ENCODE data around the gene KIF21B.

Gene KIF21B

DNA sequence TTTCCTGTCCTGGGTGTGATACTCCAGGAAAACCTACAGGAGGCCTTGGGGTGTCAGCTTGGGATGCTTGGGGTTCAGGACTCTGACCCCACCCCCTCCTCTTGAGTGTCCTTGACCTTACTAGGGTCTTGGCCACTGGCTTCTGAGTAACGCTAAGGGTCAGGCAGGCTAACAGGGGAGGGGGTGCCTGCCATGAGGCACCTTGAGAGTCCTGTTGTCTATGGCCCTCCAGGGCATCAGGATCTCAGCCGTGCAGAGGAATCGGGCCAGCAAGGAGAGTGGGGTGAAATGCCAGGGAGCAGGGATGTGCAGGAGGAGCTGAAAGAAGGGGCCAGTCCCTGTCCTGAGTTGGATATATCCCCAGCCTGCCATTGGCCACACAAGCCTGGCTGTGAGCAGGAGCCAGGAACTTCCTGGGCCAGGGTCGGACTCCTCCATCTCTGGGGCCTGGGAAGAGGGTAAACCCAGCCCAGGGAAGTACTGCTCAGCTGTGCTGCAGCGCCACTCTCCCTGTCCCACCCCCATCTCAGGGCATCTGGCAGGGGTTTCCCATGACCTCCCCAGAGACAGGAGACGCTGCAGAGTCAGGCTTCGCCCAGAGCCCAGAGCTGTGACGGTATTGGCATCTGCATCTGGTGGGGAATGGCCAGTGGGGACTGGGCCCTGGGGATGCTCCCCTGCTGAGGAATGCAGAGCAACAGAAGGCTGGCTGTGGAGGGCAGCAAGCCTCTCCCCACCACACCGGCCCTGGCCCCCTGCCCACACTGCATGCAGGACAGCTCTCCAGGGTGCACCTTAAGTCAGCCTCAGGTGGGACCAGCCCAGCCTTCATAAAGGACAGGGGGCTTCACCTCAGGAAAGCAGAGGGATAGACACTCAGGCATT, 6.3 kb downstream of the KIF21B start:
- H3K4me1 ChIP-seq (ENCODE audit: control insufficient read depth in 1 of 2, insufficient read depth in 2 of 2, low read length in 2 of 2): peaks cover 5 to 21% of the 10 kb centered on the region in 2 donors
- H3K27me3 ChIP-seq (ENCODE audit: low read depth, low read length): no peaks in the 10 kb centered on the region

DNA sequence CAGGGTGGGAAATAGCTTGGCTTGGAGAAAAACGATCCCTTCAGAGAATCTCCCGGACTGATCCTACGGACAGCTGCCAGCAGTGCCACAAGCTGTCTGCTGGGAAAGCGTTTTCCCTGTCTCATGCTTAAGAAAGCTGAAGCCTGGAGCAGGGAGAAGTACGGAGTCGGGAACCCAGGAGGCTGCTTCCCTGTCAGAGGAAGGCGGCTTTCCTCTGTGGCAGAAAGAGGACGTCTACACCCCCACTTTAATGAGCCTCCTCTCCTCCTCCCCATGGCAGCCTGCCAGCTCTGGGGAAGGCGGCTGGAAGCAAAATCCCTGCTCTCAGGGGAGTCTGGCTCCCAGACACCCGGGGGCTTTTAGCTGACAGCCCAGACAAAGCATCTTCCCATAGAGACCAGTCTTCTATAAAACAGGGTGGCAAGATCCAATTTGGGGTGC, 7.3 kb downstream of the KIF21B start:
- Histone ChIP-seq H3K36me3 (ENCODE audit: control insufficient read depth in 1 of 2, insufficient read depth in 2 of 2, low read length in 2 of 2) (no peaks in the 10 kb centered on the region), H3K4me1 (ENCODE audit: control insufficient read depth in 1 of 2, insufficient read depth in 2 of 2, low read length in 2 of 2) (peaks cover 5 to 17% of the 10 kb centered on the region in 2 donors), H3K27me3 (ENCODE audit: low read depth, low read length) (no peaks in the 10 kb centered on the region), H3K4me3 (ENCODE audit: low read depth in 1 of 2, low read length in 2 of 2) (no peak overlapping the region), H3K27ac (ENCODE audit: low read length) (no peak overlapping the region), H3K9me3 (ENCODE audit: control insufficient read depth in 1 of 2, low read length in 2 of 2) (no peaks in the 10 kb centered on the region)

More for the DNA sequence above, 6.3 kb downstream of the KIF21B start:
- no peak overlapping the region for H3K27ac ChIP-seq (ENCODE audit: low read length)
- H3K4me3 ChIP-seq (ENCODE audit: low read depth in 1 of 2, low read length in 2 of 2): no peak overlapping the region
- no peaks in the 10 kb centered on the region for H3K36me3 ChIP-seq (ENCODE audit: control insufficient read depth in 1 of 2, insufficient read depth in 2 of 2, low read length in 2 of 2)
- H3K9me3 ChIP-seq (ENCODE audit: control insufficient read depth in 1 of 2, low read length in 2 of 2): no peaks in the 10 kb centered on the region

DNA sequence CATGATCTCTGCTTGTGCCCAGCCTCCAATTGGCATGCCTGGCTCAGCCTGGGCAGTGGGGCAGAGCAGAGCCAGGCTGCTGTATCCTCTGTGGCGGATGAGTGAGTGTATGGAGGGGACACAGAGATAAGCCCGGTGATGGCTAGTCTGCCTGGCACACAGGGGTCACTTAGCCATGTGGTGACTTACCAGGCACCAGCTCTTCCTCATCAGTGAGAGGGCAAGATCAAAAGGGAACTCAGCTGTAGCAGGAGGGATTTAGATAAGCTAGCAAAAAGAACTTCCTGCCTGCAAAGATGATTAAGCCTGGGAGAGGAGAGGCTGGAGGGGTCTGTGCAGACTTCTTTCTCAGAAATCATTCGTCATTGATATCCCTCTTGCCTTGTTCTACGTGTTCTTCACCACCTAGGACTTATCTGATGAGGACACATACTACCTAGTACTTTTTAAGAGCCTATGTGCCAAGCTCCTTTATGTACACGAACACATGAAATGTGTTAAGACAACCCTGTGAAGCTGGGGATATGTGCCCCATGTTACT, 7.9 kb downstream of the KIF21B start:
- no peaks in the 10 kb centered on the region for H3K36me3 ChIP-seq (ENCODE audit: control insufficient read depth in 1 of 2, insufficient read depth in 2 of 2, low read length in 2 of 2)
- H3K4me3 ChIP-seq (ENCODE audit: low read depth in 1 of 2, low read length in 2 of 2): no peak overlapping the region
- no peaks in the 10 kb centered on the region for H3K9me3 ChIP-seq (ENCODE audit: control insufficient read depth in 1 of 2, low read length in 2 of 2)
- no peak overlapping the region for H3K27ac ChIP-seq (ENCODE audit: low read length)
- no peaks in the 10 kb centered on the region for H3K27me3 ChIP-seq (ENCODE audit: low read depth, low read length)
- H3K4me1 ChIP-seq (ENCODE audit: control insufficient read depth in 1 of 2, insufficient read depth in 2 of 2, low read length in 2 of 2): peaks cover 5 to 17% of the 10 kb centered on the region in 2 donors

DNA sequence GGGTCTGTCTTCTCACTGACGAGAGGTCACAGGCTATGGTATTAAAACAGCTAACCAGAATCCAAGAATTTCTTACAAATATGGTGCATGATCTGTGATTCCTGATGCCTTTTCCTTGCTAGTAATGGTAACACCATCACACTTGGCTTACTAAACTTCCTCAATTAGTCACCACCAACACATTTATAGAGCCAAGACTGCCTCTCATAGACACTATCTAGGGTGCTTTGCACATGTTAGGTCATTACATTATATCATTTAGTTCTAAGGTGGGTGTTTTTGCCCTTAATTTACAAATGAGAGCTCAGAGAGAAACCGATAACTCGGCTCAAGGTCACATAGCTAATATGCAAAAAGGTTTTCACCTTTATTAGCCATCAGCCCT, 8.7 kb downstream of the KIF21B start:
- no peak overlapping the region for H3K27ac ChIP-seq (ENCODE audit: low read length)
- H3K9me3 ChIP-seq (ENCODE audit: control insufficient read depth in 1 of 2, low read length in 2 of 2): no peaks in the 10 kb centered on the region
- no peaks in the 10 kb centered on the region for H3K27me3 ChIP-seq (ENCODE audit: low read depth, low read length)
- H3K36me3 ChIP-seq (ENCODE audit: control insufficient read depth in 1 of 2, insufficient read depth in 2 of 2, low read length in 2 of 2): no peaks in the 10 kb centered on the region
- H3K4me3 ChIP-seq (ENCODE audit: low read depth in 1 of 2, low read length in 2 of 2): no peak overlapping the region
- peaks cover 0 to 17% of the 10 kb centered on the region in 2 donors for H3K4me1 ChIP-seq (ENCODE audit: control insufficient read depth in 1 of 2, insufficient read depth in 2 of 2, low read length in 2 of 2)

DNA sequence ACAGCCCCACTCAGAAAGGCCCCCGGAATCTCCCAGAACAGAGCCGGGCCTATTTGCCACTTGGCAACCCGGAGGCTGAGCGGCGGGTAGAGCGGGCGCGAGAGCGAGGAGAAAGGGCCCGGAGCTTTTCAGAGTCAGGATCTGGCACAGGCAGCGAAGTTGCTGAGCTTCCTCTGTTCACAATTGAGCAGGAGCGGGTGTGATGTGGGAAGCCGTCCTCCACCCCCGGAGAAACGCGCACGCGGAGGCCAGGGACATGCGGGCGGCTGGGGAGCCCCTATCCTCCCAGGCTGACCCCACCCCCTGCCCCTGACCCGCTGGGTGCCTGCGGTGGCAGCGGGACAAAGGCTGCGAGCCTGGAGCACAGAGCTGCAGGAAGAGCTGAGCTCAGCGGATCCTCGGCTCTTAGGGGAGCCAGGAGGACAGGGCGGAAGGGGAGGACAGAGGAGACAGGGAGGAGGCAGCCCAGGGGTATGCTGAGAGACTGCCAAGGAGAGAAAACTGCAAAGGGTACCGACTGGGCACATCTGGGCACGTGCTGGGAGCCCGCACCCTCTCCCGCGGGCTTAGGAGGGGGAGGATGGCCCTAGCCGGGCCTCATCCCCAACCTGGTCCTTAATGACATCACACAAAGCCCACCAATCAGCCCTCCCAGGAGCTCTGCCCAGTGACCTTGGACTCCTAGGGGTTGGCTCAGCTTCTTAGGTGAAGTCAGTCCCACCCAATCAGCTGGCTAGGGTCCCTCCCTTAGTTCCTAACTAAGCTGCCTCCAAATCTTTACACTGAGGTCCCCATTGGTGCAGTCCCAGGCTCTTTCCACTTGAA, 9.3 kb downstream of the KIF21B start:
- Histone ChIP-seq H3K9me3 (ENCODE audit: control insufficient read depth in 1 of 2, low read length in 2 of 2) (no peaks in the 10 kb centered on the region), H3K36me3 (ENCODE audit: control insufficient read depth in 1 of 2, insufficient read depth in 2 of 2, low read length in 2 of 2) (no peaks in the 10 kb centered on the region), H3K4me1 (ENCODE audit: control insufficient read depth in 1 of 2, insufficient read depth in 2 of 2, low read length in 2 of 2) (peaks cover 0 to 17% of the 10 kb centered on the region in 2 donors), H3K4me3 (ENCODE audit: low read depth in 1 of 2, low read length in 2 of 2) (no peak overlapping the region), H3K27me3 (ENCODE audit: low read depth, low read length) (no peaks in the 10 kb centered on the region), H3K27ac (ENCODE audit: low read length) (no peak overlapping the region)

DNA sequence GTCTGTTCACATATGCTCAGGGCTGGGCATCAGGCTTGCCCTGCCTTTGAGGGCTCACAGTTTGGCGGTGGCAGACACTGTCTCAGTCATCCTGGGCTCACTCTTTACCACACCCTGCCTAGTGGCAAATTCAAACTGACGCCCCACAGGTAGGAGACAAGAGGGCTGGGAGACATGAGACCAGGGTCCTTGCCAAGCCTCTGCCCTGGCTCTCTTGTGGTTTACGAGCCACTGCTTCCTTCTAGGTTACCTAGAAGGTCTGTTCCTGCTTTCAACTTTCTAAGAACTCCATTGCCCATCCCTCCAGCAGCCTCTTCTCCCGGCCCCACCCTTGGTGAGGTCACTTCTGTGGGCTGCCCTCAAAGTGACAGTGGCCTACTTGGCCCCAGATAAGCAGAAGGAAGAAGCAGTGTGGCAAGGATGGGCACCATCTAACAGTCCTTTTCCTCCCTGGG, 10.5 kb downstream of the KIF21B start:
- Histone ChIP-seq H3K9me3 (ENCODE audit: control insufficient read depth in 1 of 2, low read length in 2 of 2) (no peaks in the 10 kb centered on the region), H3K4me1 (ENCODE audit: control insufficient read depth in 1 of 2, insufficient read depth in 2 of 2, low read length in 2 of 2) (peaks cover 0 to 13% of the 10 kb centered on the region in 2 donors), H3K36me3 (ENCODE audit: control insufficient read depth in 1 of 2, insufficient read depth in 2 of 2, low read length in 2 of 2) (no peaks in the 10 kb centered on the region), H3K27me3 (ENCODE audit: low read depth, low read length) (no peaks in the 10 kb centered on the region), H3K4me3 (ENCODE audit: low read depth in 1 of 2, low read length in 2 of 2) (no peak overlapping the region), H3K27ac (ENCODE audit: low read length) (no peak overlapping the region)

DNA sequence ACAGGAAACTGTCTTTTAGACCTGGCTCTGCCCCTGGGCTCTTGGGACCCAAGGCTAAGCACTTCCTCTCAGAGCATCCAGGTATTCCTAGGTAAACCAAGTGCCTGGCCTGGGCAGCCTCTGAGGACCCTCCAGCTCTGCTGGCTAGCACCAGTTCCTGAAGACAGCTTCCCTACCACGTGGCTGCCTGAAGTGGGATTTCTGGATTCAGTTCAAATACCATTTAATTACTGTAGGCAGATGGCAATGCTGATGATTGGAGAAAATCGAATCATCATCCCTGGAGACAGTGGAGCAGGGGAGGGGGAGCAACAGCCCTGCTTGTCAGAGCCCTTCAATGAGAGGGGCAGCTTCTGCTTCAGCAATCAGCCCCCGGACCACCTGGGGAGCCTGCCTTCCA, 11.9 kb downstream of the KIF21B start:
- H3K36me3 ChIP-seq (ENCODE audit: control insufficient read depth in 1 of 2, insufficient read depth in 2 of 2, low read length in 2 of 2): no peaks in the 10 kb centered on the region
- H3K9me3 ChIP-seq (ENCODE audit: control insufficient read depth in 1 of 2, low read length in 2 of 2): no peaks in the 10 kb centered on the region
- H3K27ac ChIP-seq (ENCODE audit: low read length): no peak overlapping the region
- peaks cover 0 to 6% of the 10 kb centered on the region in 2 donors for H3K4me1 ChIP-seq (ENCODE audit: control insufficient read depth in 1 of 2, insufficient read depth in 2 of 2, low read length in 2 of 2)
- no peak overlapping the region for H3K4me3 ChIP-seq (ENCODE audit: low read depth in 1 of 2, low read length in 2 of 2)
- H3K27me3 ChIP-seq (ENCODE audit: low read depth, low read length): no peaks in the 10 kb centered on the region

DNA sequence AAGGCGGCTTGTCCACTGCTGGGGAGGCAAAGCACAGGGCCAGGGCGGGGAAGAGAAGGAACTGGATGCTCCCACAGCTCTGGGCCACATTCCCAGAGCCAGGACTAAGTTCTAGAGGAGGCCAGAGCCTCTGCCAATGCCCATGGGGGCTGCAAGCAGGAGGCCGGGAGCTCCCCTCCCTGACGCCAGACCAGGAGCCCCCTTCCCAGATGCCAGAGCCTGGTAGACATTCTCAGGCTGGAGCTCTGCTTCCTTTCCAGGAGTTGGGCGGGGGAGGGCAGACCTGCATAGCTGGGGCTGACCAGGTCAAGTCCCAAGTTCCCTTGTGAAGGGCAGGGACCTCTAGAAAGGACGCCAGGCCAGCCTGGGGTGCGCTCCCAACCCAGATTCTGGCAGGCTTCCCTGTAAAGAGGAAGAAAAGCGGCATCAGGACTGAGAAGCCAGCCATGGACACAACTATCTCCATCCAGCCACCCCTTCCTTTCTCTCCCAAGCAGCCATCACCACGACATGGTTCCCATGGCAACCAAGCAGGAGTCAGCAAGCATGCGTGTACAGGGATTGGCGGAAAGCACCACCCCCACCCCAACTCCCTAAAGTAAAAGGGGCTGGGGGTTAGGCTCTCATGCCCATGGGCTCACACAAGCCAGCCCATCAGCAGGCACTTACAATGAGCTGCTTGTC, 13.4 kb downstream of the KIF21B start:
- Histone ChIP-seq H3K27me3 (ENCODE audit: low read depth, low read length) (no peaks in the 10 kb centered on the region), H3K4me1 (ENCODE audit: control insufficient read depth in 1 of 2, insufficient read depth in 2 of 2, low read length in 2 of 2) (no peaks in the 10 kb centered on the region), H3K36me3 (ENCODE audit: control insufficient read depth in 1 of 2, insufficient read depth in 2 of 2, low read length in 2 of 2) (no peaks in the 10 kb centered on the region), H3K4me3 (ENCODE audit: low read depth in 1 of 2, low read length in 2 of 2) (no peak overlapping the region), H3K9me3 (ENCODE audit: control insufficient read depth in 1 of 2, low read length in 2 of 2) (no peaks in the 10 kb centered on the region), H3K27ac (ENCODE audit: low read length) (no peak overlapping the region)

DNA sequence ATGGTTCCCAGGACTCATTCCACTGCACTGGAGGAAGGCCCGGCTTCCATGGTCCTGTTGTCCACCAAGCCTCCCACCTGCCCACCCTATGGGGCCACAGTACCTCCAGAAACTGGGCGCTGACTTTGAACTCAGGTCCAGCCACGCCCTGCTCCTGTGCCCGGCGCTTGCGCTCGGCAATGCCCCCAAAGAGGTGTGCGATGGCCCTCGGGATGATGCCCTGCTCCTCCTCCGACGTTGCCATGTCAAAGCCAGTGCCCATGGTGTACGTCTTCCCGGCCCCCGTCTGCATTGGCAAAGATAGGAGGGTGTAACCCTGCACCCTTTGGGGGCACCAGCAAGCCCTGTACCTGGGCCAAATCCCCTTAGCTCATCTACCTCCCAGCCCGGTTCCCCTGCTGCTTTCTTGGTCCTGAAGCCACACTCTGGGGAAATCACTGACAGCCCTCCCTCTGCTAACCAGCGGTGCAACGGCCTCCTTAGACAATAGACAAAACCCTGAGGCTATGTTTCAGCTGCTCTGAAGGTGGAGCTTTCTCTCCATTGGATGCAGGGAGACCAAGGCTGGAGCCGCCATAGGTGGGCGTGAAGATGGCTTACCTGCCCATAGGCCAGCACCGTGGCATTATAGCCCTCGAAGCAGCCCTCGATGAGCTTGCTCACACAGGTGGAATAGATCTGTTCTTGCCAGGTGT, 14.7 kb downstream of the KIF21B start:
- no peaks in the 10 kb centered on the region for H3K9me3 ChIP-seq (ENCODE audit: control insufficient read depth in 1 of 2, low read length in 2 of 2)
- no peaks in the 10 kb centered on the region for H3K27me3 ChIP-seq (ENCODE audit: low read depth, low read length)
- no peaks in the 10 kb centered on the region for H3K4me1 ChIP-seq (ENCODE audit: control insufficient read depth in 1 of 2, insufficient read depth in 2 of 2, low read length in 2 of 2)
- H3K36me3 ChIP-seq (ENCODE audit: control insufficient read depth in 1 of 2, insufficient read depth in 2 of 2, low read length in 2 of 2): peaks cover 0 to under 1% of the 10 kb centered on the region in 2 donors
- no peak overlapping the region for H3K4me3 ChIP-seq (ENCODE audit: low read depth in 1 of 2, low read length in 2 of 2)
- H3K27ac ChIP-seq (ENCODE audit: low read length): no peak overlapping the region

DNA sequence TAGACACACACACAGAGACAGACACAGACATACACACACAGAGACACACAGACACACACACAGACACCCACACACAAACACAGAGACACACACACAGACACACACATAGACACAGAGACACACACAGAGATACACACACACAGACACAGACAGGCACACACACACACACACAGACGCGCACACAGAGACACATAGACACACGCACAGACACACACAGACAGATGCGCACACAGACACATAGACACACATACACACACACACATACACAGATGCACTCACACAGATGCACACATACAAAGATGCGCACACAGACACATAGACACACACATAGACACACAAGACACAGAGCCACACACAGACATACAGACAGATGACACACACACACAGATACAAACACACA, 16.0 kb downstream of the KIF21B start:
- H3K4me1 ChIP-seq (ENCODE audit: control insufficient read depth in 1 of 2, insufficient read depth in 2 of 2, low read length in 2 of 2): no peaks in the 10 kb centered on the region
- no peak overlapping the region for H3K27ac ChIP-seq (ENCODE audit: low read length)
- H3K9me3 ChIP-seq (ENCODE audit: control insufficient read depth in 1 of 2, low read length in 2 of 2): no peaks in the 10 kb centered on the region
- H3K4me3 ChIP-seq (ENCODE audit: low read depth in 1 of 2, low read length in 2 of 2): no peak overlapping the region
- peaks cover 0 to 4% of the 10 kb centered on the region in 2 donors for H3K36me3 ChIP-seq (ENCODE audit: control insufficient read depth in 1 of 2, insufficient read depth in 2 of 2, low read length in 2 of 2)
- H3K27me3 ChIP-seq (ENCODE audit: low read depth, low read length): no peaks in the 10 kb centered on the region
